Fibroblast of lung (primary cell): Measurements from ENCODE around the gene SLIT1.

Experiments
- CTCF ChIP-seq, 2 donors: IDR thresholded peaks in 1 of 2; conservative IDR thresholded peaks in 1 of 2; 1 replicate in 1 of 2; 2 replicates in 1 of 2; pipeline ENCODE4 v1.5.1; 2011 to 2012; ENCODE audit warnings: low read length in 2 of 2, control low read depth in 1 of 2, inconsistent platforms in 1 of 2, low read depth in 1 of 2, mild to moderate bottlenecking in 1 of 2
- EZH2 ChIP-seq: IDR thresholded peaks from 2 replicates; pipeline ENCODE4 v1.5.1; 2012; ENCODE audit warnings: low read length, control low read depth, mild to moderate bottlenecking; ENCODE audit errors: missing control alignments

- TF ChIP-seq CTCF (conservative IDR thresholded peaks at IDR 0.05 in 1 of 2, IDR thresholded peaks at IDR 0.05 in 1 of 2; ENCODE audit: low read depth in 1 of 2, low read length in 2 of 2) (no peak), EZH2 (no peak)
Measured at GRCh38 chr10:97101166-97101940, 84.4 kb downstream of the SLIT1 start.
